PC-9 (cell line): Measurements from ENCODE around the gene MARK1.

ENCODE experiments used
- CTCF ChIP-seq: fragments of 200-600 bp; sonication (generic); conservative IDR thresholded peaks from 2 replicates; pipeline ENCODE4 v1.6.1; 2017; ENCODE audit warnings: mixed run types, antibody characterized with exemption, mild to moderate bottlenecking, moderate library complexity
- EZH2 ChIP-seq: fragments of 200-600 bp; sonication (generic); IDR thresholded peaks from 2 replicates; pipeline ENCODE4 v1.8.0; 2017; ENCODE audit warnings: antibody characterized with exemption, low read depth

- TF ChIP-seq EZH2 (no peak), CTCF (no peak)
Measured at GRCh38 chr1:220681220-220681880, 153.4 kb downstream of the MARK1 start.
